Loucy (cell line): ENCODE measurements around the gene SERGEF.

ENCODE experiments used
- H2AFZ ChIP-seq: fragments of 200-600 bp; sonication (generic); 2 replicates; pipeline ENCODE4 v1.6.0; 2016; ENCODE audit warnings: antibody characterized with exemption, mild to moderate bottlenecking, low read length, moderate library complexity
- H3F3A ChIP-seq: fragments of 200-600 bp; 2 replicates; pipeline ENCODE4 v1.6.0; 2016; ENCODE audit warnings: antibody characterized with exemption, low read depth, mild to moderate bottlenecking
- H3K27me3 ChIP-seq: fragments of 200-600 bp; sonication (generic); 2 replicates; pipeline ENCODE4 v1.6.1; 2014; ENCODE audit warnings: low read length, mild to moderate bottlenecking; ENCODE audit not compliant: insufficient read depth, poor library complexity, severe bottlenecking
- H3K36me3 ChIP-seq: fragments of 200-600 bp; sonication (generic); 2 replicates; pipeline ENCODE4 v1.6.1; 2016; ENCODE audit warnings: low read length; ENCODE audit not compliant: insufficient read depth
- H3K4me1 ChIP-seq: fragments of 200-600 bp; sonication (generic); 2 replicates; pipeline ENCODE4 v1.5.1; 2014; ENCODE audit warnings: low read length, mild to moderate bottlenecking; ENCODE audit not compliant: insufficient read depth, poor library complexity, severe bottlenecking
- H3K4me2 ChIP-seq: fragments of 200-600 bp; sonication (generic); 2 replicates; pipeline ENCODE4 v1.6.0; 2014; ENCODE audit warnings: antibody characterized with exemption, low read length, low read depth, mild to moderate bottlenecking; ENCODE audit not compliant: poor library complexity, severe bottlenecking
- H3K4me3 ChIP-seq: fragments of 200-600 bp; sonication (generic); 2 replicates; pipeline ENCODE4 v1.5.1; 2014; ENCODE audit warnings: low read length, mild to moderate bottlenecking, mixed read lengths; ENCODE audit not compliant: poor library complexity, severe bottlenecking
- H3K79me2 ChIP-seq: fragments of 200-600 bp; sonication (generic); 2 replicates; pipeline ENCODE4 v1.6.1; 2014; ENCODE audit warnings: low read length; ENCODE audit not compliant: insufficient read depth
- H3K9ac ChIP-seq: fragments of 200-600 bp; sonication (generic); 2 replicates; pipeline ENCODE4 v1.6.0; 2014; ENCODE audit warnings: mild to moderate bottlenecking, low read depth, low read length, moderate library complexity; ENCODE audit not compliant: poor library complexity, severe bottlenecking
- H3K9me2 ChIP-seq: fragments of 200-600 bp; sonication (generic); replicated peaks from 2 replicates; pipeline ENCODE4 v1.6.1; 2016; ENCODE audit warnings: low read depth, low read length, mixed read lengths
- H3K9me3 ChIP-seq: fragments of 200-600 bp; sonication (generic); 2 replicates; pipeline ENCODE4 v1.6.1; 2014; ENCODE audit warnings: mild to moderate bottlenecking, antibody characterized with exemption, low read length, low read depth; ENCODE audit not compliant: insufficient read depth
- H4K20me1 ChIP-seq: fragments of 200-600 bp; sonication (generic); 2 replicates; pipeline ENCODE4 v1.6.0; 2014; ENCODE audit warnings: antibody characterized with exemption, low read length, mild to moderate bottlenecking; ENCODE audit not compliant: insufficient read depth, poor library complexity, severe bottlenecking
- CTCF ChIP-seq: fragments of 200-600 bp; sonication (generic); conservative IDR thresholded peaks from 2 replicates; pipeline ENCODE4 v1.5.1; 2014; ENCODE audit warnings: mild to moderate bottlenecking, antibody characterized with exemption, low read length
- EZH2phosphoT487 ChIP-seq: fragments of 200-600 bp; IDR thresholded peaks from 2 replicates; pipeline ENCODE4 v1.6.1; 2018; ENCODE audit warnings: antibody characterized with exemption, mild to moderate bottlenecking, moderate library complexity, borderline replicate concordance

SERGEF gene

DNA sequence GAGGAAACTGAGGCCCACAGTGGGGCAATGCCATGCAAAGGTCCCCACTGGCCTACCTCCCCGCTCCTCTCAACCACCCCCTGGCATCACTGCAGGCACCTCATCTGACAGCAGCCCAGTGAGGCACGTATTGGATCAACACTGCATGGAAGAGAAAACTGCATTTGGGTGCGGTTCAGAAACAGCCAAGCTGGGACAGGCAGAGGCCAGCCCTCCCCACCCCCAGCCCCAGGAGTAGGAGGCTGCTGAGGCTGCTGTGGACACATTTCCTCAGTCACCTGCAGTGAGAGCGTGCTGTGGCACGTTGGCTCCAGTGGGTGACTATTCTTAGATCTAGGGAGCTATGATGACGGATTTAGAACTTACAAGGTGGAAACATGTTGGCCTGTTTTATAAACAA is 214.6 kb downstream of the SERGEF start:
- Histone ChIP-seq H3K4me2 (no peak overlapping the region), H3K36me3 (no peaks in the 10 kb centered on the region), H3K4me3 (no peak overlapping the region), H3K9ac (no peak overlapping the region), H3K79me2 (no peaks in the 10 kb centered on the region), H3K27me3 (no peaks in the 10 kb centered on the region), H3K4me1 (no peaks in the 10 kb centered on the region), H3K9me2 (no peaks in the 10 kb centered on the region), H4K20me1 (no peaks in the 10 kb centered on the region), H3F3A (no peaks in the 10 kb centered on the region), H2AFZ (no peak overlapping the region), H3K9me3 (no peaks in the 10 kb centered on the region)
- TF ChIP-seq CTCF (no peak), EZH2phosphoT487 (no peak)

DNA sequence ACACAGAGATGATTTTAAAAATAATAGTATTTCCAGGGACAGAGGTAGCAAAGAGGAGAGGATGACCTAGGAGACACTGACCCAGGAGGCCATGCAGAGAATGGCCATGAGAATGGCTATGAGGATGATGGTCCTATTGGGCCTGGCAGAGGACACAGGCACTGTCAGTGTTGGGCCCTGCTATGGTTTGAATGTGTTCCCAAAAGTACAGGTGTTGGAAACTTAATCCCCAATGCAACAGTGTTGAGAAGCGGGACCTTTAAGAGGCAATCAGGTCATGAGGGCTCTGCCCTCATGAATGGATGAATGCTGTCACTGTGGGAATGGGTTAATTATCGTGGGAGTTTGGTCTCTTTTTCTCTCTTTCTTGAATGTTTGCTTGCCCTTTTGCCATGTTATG is 216.7 kb downstream of the SERGEF start:
- H3K4me3 ChIP-seq = no peak overlapping the region
- TF ChIP-seq EZH2phosphoT487 = no peak
- TF ChIP-seq CTCF = no peak
- H3K9ac ChIP-seq = no peak overlapping the region
- H3F3A ChIP-seq = no peaks in the 10 kb centered on the region
- H4K20me1 ChIP-seq = no peaks in the 10 kb centered on the region
- no peak overlapping the region for H2AFZ ChIP-seq
- no peaks in the 10 kb centered on the region for H3K4me1 ChIP-seq
- no peak overlapping the region for H3K4me2 ChIP-seq
- no peaks in the 10 kb centered on the region for H3K9me2 ChIP-seq
- H3K36me3 ChIP-seq = no peaks in the 10 kb centered on the region
- no peaks in the 10 kb centered on the region for H3K27me3 ChIP-seq
- no peaks in the 10 kb centered on the region for H3K79me2 ChIP-seq
- no peaks in the 10 kb centered on the region for H3K9me3 ChIP-seq

- Histone ChIP-seq H3K27me3 (no peaks in the 10 kb centered on the region), H3K79me2 (no peaks in the 10 kb centered on the region), H3K9me3 (no peaks in the 10 kb centered on the region), H3K4me1 (no peaks in the 10 kb centered on the region), H3K9ac (no peak overlapping the region), H3K9me2 (no peaks in the 10 kb centered on the region), H3F3A (no peaks in the 10 kb centered on the region), H2AFZ (no peak overlapping the region), H3K4me2 (no peak overlapping the region), H3K36me3 (no peaks in the 10 kb centered on the region), H3K4me3 (no peak overlapping the region), H4K20me1 (no peaks in the 10 kb centered on the region)
- TF ChIP-seq CTCF (no peak), EZH2phosphoT487 (no peak)
Measured at GRCh38 chr11:17794981-17795380, 217.9 kb downstream of the SERGEF start.
